GM23338 (cell line): Measurements from ENCODE around the gene SERPINH1.

Experiments used
- CTCF ChIP-seq, 2 experiments: fragments of 200-600 bp in 1 of 2; sonication (generic) in 1 of 2; conservative IDR thresholded peaks; 2 replicates each; pipeline versions ENCODE4 v1.5.1 to v1.6.1; 2016 to 2017; ENCODE audit warnings: antibody characterized with exemption in 2 of 2, low read depth in 2 of 2, mild to moderate bottlenecking in 2 of 2, moderate library complexity in 1 of 2
- ETS1 ChIP-seq: IDR thresholded peaks from 2 replicates; pipeline ENCODE4 v1.6.1; 2016; ENCODE audit warnings: antibody characterized with exemption
- JUNB ChIP-seq: IDR thresholded peaks from one replicate; pipeline ENCODE4 v1.6.1; 2016; ENCODE audit warnings: antibody characterized with exemption; ENCODE audit not compliant: unreplicated experiment
- NANOG ChIP-seq: IDR thresholded peaks from 2 replicates; pipeline ENCODE4 v1.6.1; 2016; ENCODE audit warnings: antibody characterized with exemption, borderline replicate concordance
- POLR2AphosphoS5 ChIP-seq: IDR thresholded peaks from 2 replicates; pipeline ENCODE4 v1.6.1; 2016; ENCODE audit warnings: antibody characterized with exemption, low read depth
- REST ChIP-seq: IDR thresholded peaks from one replicate; pipeline ENCODE4 v1.6.1; 2018; ENCODE audit warnings: antibody characterized with exemption; ENCODE audit not compliant: unreplicated experiment
- ZNF331 ChIP-seq: fragments of 250-450 bp; sonication (Bioruptor Pico); IDR thresholded peaks from 2 replicates; pipeline ENCODE4 v1.5.0; 2020; ENCODE audit warnings: low read depth, mild to moderate bottlenecking, moderate library complexity

GRCh38 chr11:75536786-75537641, 25.0 kb upstream of the SERPINH1 start:
- TF ChIP-seq REST, result no peak
- TF ChIP-seq NANOG, result no peak
- no peak for TF ChIP-seq POLR2AphosphoS5
- TF ChIP-seq CTCF (conservative IDR thresholded peaks at IDR 0.05; ENCODE audit: low read depth in 2 of 2), result no peak
- TF ChIP-seq JUNB, result no peak
- no peak for TF ChIP-seq ETS1
- TF ChIP-seq ZNF331 (CRISPR knock-in tag), result no peak
